A549 (cell line): ENCODE data around the gene PAN2. TPM values are rescaled to one million over a fixed set of nuclear protein-coding genes. Genes with fewer than 3 reads are reported as not detected.

Source experiments
- ATAC-seq, 2 experiments: fragments of 200-7000 bp in 1 of 2; fragments of >200 bp in 1 of 2; cut with Nextera tagmentation in 1 of 2; cut with Tn5 transposase in 1 of 2; 3 replicates each; pipeline versions ENCODE4 v1.8.0 to v1.9.1; 2018 to 2020; ENCODE audit warnings: mild to moderate bottlenecking in 1 of 2, moderate library complexity in 1 of 2
- CTCF ChIA-PET: fragments of 300-600 bp; sonication (Branson Sonifier 250); formaldehyde crosslinking; extraction: SDS; loops from one replicate; lab custom pipeline; 2021; ENCODE audit warnings: antibody characterized with exemption, inconsistent platforms; lab: Yijun Ruan, JAX
- POLR2A ChIA-PET: fragments of 350-600 bp; formaldehyde crosslinking; extraction: SDS; loops from one replicate; lab custom pipeline; 2021; ENCODE audit warnings: antibody characterized with exemption, inconsistent platforms; lab: Yijun Ruan, JAX
- DNase-seq, 2 experiments: peaks; one replicate each; pipeline versions ENCODE4 v3.0.0 to v3.0.0-alpha.2; 2011 to 2016; ENCODE audit warnings: low read depth in 1 of 2, low spot score in 1 of 2
- FAIRE-seq: peaks from 2 replicates; lab custom pipeline; 2011; peaks lifted over from hg19 to GRCh38; lab: Jason Lieb, UNC
- H3K27ac ChIP-seq, 2 experiments: fragments of >200 bp; sonication (Bioruptor Twin); formaldehyde crosslinking; 3 replicates each; pipeline ENCODE4 v1.5.1; 2016 to 2017
- H3K4me1 ChIP-seq: fragments of >200 bp; sonication (Bioruptor Twin); formaldehyde crosslinking; 3 replicates; pipeline ENCODE4 v1.6.1; 2016
- H3K4me2 ChIP-seq: fragments of >200 bp; sonication (Bioruptor Twin); formaldehyde crosslinking; 3 replicates; pipeline ENCODE4 v1.6.1; 2016
- H3K4me3 ChIP-seq: fragments of >200 bp; sonication (Bioruptor Twin); formaldehyde crosslinking; 3 replicates; pipeline ENCODE4 v1.5.1; 2016
- H3K9me3 ChIP-seq: fragments of >200 bp; sonication (Bioruptor Twin); formaldehyde crosslinking; 3 replicates; pipeline ENCODE4 v1.6.1; 2016
- CBX2 ChIP-seq: fragments of 200-600 bp; sonication (generic); IDR thresholded peaks from 2 replicates; pipeline ENCODE4 v1.6.1; 2016; ENCODE audit warnings: low read depth, mild to moderate bottlenecking, borderline replicate concordance
- CHD4 ChIP-seq: fragments of 200-600 bp; sonication (generic); IDR thresholded peaks from 2 replicates; pipeline ENCODE4 v1.6.1; 2016; ENCODE audit warnings: antibody characterized with exemption, mild to moderate bottlenecking, borderline replicate concordance
- EHF ChIP-seq: fragments of 250-450 bp; sonication (Bioruptor Pico); IDR thresholded peaks from 2 replicates; pipeline ENCODE4 v1.5.0; 2020; ENCODE audit warnings: mild to moderate bottlenecking
- HOXB13 ChIP-seq: fragments of 250-450 bp; sonication (Bioruptor Pico); IDR thresholded peaks from 2 replicates; pipeline ENCODE4 v1.5.0; 2020; ENCODE audit warnings: low read depth, mild to moderate bottlenecking, moderate library complexity
- JUNB ChIP-seq: fragments of >200 bp; sonication (Bioruptor Twin); formaldehyde crosslinking; IDR thresholded peaks from 2 replicates; pipeline ENCODE4 v1.6.1; 2016
- KDM1A ChIP-seq: fragments of 200-600 bp; sonication (generic); IDR thresholded peaks from 2 replicates; pipeline ENCODE4 v1.6.1; 2016; ENCODE audit warnings: low read depth, mild to moderate bottlenecking
- MAFK ChIP-seq: fragments of 450-650 bp; IDR thresholded peaks from 2 replicates; pipeline ENCODE4 v1.6.1; 2014; ENCODE audit not compliant: partially characterized antibody
- MAZ ChIP-seq: fragments of 150-350 bp; IDR thresholded peaks from 2 replicates; pipeline ENCODE4 v1.6.1; 2014; ENCODE audit warnings: antibody characterized with exemption, low read depth, low read length, borderline replicate concordance
- NFE2L2 ChIP-seq: fragments of 150-350 bp; conservative IDR thresholded peaks from 2 replicates; pipeline ENCODE4 v1.6.1; 2014; ENCODE audit warnings: low read length
- NR3C1 ChIP-seq: fragments of >200 bp; sonication (Bioruptor Twin); formaldehyde crosslinking; IDR thresholded peaks from 3 replicates; pipeline ENCODE4 v1.6.1; 2017
- SREBF2 ChIP-seq: fragments of 450-650 bp; IDR thresholded peaks from 2 replicates; pipeline ENCODE4 v1.6.1; 2014; ENCODE audit warnings: mild to moderate bottlenecking, moderate library complexity
- TP53 ChIP-seq: fragments of 250-450 bp; sonication (Bioruptor Pico); IDR thresholded peaks from 2 replicates; pipeline ENCODE4 v1.5.0; 2021; ENCODE audit warnings: mild to moderate bottlenecking, moderate library complexity
- ZFP36 ChIP-seq: fragments of 450-650 bp; IDR thresholded peaks from 2 replicates; pipeline ENCODE4 v1.6.1; 2014; ENCODE audit warnings: borderline replicate concordance; ENCODE audit not compliant: partially characterized antibody
- WGBS: methylation state at CpG from one replicate; pipeline ENCODE4 v1.1.6; 2017; ENCODE audit errors: missing lambda C conversion rate; 5-methylcytosine and 5-hydroxymethylcytosine counted together
- polyA plus RNA-seq, 4 experiments: library from polyadenylated mRNA; depleted of rRNA in 3 of 4; stranded (reverse); fragments of >200 nt; fragmentation: RNase III in 1 of 4; extraction: RNeasy Plus Mini Kit Qiagen cat#74134 plus additional on column Dnase treatment in 1 of 4; gene quantifications; 2 replicates in 3 of 4; 3 replicates in 1 of 4; pipeline ENCODE4 v1.2.3, GENCODE V29; 2011 to 2017
- TF ChIP-seq, protein P1 (sequence below): fragments of 200-600 bp; sonication (generic); IDR thresholded peaks from 2 replicates; pipeline ENCODE4 v1.6.1; 2016; ENCODE audit warnings: antibody characterized with exemption, mild to moderate bottlenecking, moderate library complexity
- TF ChIP-seq, protein P2 (sequence below): fragments of >200 bp; sonication (Bioruptor Twin); formaldehyde crosslinking; IDR thresholded peaks from 2 replicates; pipeline ENCODE4 v1.6.1; 2016
- TF ChIP-seq, protein P3 (sequence below): fragments of 150-350 bp; IDR thresholded peaks from 2 replicates; pipeline ENCODE4 v1.6.1; 2014; ENCODE audit warnings: low read depth, mild to moderate bottlenecking, low read length
- TF ChIP-seq, protein P4 (sequence below): IDR thresholded peaks from 2 replicates; pipeline ENCODE4 v1.6.1; 2012; ENCODE audit warnings: low read depth, borderline replicate concordance
- TF ChIP-seq, protein P5 (sequence below): fragments of 250-450 bp; sonication (Bioruptor Pico); IDR thresholded peaks from 2 replicates; pipeline ENCODE4 v1.5.0; 2021; ENCODE audit warnings: mild to moderate bottlenecking, moderate library complexity, borderline replicate concordance
- TF ChIP-seq, protein P6 (sequence below): fragments of 250-450 bp; sonication (Bioruptor Pico); IDR thresholded peaks from 2 replicates; pipeline ENCODE4 v1.5.0; 2020; ENCODE audit warnings: low read depth, mild to moderate bottlenecking, moderate library complexity

PAN2 gene
- polyA plus RNA-seq, 2 of the 4 experiments (the other 2 are of a cell fraction): 30.0 to 66.8 TPM

DNA sequence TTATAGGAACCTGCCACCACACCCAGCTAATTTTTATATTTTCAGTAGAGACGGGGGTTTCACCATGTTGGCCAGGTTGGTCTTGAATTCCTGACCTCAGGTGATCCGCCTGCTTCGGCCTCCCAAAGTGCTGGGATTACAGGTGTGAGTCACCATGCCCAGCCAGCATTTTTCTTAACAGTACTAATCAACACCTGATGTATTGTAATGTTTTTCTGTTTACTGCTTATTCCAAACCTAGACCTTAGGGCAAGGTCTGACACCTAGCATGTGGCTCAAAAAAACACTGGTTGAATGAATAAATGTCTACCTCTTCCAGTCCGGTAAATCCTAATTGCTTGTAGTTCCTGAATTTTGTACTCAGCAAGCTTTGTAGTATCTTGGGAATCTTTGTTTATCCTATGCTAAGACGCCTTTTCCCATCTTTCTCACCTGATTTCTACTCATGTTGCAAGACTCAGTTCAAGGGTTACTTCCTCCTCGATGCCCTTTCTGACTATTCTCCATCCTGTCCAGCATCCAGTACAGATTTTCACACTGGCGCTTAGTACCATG is 2.8 kb downstream of the PAN2 start:
- FAIRE-seq: no peak
- WGBS: 89% methylated on average over 7 of the region's 7 CpGs
- CTCF ChIA-PET: interaction anchor here (1.8 kb wide), 1 partner anchor 15 kb away, joined by 5 read pairs; the partner anchor contains the start of gene CNPY2

DNA sequence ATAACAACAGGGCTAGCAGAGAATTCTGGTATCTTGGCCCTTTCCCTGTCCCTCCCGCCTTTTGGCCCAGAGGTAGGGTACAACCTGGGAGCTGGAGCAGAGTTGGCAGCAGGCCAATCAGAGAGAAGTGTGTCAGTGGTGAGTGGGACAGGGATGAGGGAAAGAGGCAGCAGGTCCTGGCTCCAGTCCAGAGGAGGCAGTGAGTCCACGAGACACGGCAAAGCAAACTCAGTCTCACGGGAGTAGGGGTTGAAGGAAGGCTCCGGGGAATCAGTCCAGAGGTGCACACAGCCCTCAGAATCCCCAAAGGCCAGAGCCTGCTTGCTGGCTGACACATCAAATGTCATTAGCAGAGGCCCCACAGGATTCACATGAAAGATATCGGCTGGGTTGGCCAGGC is 7.3 kb downstream of the PAN2 start:
- H3K4me3 ChIP-seq: no peak overlapping the region
- 86% methylated on average over 6 of the region's 6 CpGs for WGBS
- no peaks in the 10 kb centered on the region for H3K9me3 ChIP-seq
- ATAC-seq: no peak
- FAIRE-seq: no peak
- ChIA-PET CTCF (interaction anchor here (2.2 kb wide), 1 partner anchor 18 kb away, joined by 5 read pairs; no protein-coding TSS in a partner anchor), POLR2A (no interaction called here)
- no peak overlapping the region for H3K4me2 ChIP-seq
- H3K27ac ChIP-seq: no peak overlapping the region
- TF ChIP-seq, protein P1, sequence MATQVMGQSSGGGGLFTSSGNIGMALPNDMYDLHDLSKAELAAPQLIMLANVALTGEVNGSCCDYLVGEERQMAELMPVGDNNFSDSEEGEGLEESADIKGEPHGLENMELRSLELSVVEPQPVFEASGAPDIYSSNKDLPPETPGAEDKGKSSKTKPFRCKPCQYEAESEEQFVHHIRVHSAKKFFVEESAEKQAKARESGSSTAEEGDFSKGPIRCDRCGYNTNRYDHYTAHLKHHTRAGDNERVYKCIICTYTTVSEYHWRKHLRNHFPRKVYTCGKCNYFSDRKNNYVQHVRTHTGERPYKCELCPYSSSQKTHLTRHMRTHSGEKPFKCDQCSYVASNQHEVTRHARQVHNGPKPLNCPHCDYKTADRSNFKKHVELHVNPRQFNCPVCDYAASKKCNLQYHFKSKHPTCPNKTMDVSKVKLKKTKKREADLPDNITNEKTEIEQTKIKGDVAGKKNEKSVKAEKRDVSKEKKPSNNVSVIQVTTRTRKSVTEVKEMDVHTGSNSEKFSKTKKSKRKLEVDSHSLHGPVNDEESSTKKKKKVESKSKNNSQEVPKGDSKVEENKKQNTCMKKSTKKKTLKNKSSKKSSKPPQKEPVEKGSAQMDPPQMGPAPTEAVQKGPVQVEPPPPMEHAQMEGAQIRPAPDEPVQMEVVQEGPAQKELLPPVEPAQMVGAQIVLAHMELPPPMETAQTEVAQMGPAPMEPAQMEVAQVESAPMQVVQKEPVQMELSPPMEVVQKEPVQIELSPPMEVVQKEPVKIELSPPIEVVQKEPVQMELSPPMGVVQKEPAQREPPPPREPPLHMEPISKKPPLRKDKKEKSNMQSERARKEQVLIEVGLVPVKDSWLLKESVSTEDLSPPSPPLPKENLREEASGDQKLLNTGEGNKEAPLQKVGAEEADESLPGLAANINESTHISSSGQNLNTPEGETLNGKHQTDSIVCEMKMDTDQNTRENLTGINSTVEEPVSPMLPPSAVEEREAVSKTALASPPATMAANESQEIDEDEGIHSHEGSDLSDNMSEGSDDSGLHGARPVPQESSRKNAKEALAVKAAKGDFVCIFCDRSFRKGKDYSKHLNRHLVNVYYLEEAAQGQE: no peak
- TF ChIP-seq, protein P2, sequence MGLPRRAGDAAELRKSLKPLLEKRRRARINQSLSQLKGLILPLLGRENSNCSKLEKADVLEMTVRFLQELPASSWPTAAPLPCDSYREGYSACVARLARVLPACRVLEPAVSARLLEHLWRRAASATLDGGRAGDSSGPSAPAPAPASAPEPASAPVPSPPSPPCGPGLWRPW: no peak
- TF ChIP-seq EHF (CRISPR knock-in tag): no peak
- TF ChIP-seq, protein P3, sequence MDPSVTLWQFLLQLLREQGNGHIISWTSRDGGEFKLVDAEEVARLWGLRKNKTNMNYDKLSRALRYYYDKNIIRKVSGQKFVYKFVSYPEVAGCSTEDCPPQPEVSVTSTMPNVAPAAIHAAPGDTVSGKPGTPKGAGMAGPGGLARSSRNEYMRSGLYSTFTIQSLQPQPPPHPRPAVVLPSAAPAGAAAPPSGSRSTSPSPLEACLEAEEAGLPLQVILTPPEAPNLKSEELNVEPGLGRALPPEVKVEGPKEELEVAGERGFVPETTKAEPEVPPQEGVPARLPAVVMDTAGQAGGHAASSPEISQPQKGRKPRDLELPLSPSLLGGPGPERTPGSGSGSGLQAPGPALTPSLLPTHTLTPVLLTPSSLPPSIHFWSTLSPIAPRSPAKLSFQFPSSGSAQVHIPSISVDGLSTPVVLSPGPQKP: no peak
- no peak for TF ChIP-seq CHD4
- TF ChIP-seq MAZ: no peak
- no peak for TF ChIP-seq JUNB
- no peak for TF ChIP-seq HOXB13 (CRISPR knock-in tag)
- TF ChIP-seq CBX2: no peak
- TF ChIP-seq SREBF2: no peak
- no peak for TF ChIP-seq TP53 (CRISPR knock-in tag)
- no peak for TF ChIP-seq MAFK
- TF ChIP-seq, protein P4, sequence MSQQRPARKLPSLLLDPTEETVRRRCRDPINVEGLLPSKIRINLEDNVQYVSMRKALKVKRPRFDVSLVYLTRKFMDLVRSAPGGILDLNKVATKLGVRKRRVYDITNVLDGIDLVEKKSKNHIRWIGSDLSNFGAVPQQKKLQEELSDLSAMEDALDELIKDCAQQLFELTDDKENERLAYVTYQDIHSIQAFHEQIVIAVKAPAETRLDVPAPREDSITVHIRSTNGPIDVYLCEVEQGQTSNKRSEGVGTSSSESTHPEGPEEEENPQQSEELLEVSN: no peak
- TF ChIP-seq KDM1A: no peak
- no peak for DNase-seq
- no peaks in the 10 kb centered on the region for H3K4me1 ChIP-seq

More for the DNA sequence above, 2.8 kb downstream of the PAN2 start:
- H3K9me3 ChIP-seq: no peaks in the 10 kb centered on the region
- POLR2A ChIA-PET: no interaction called here
- DNase-seq (no peak), ATAC-seq (no peak)
- H3K27ac ChIP-seq: no peak overlapping the region
- H3K4me2 ChIP-seq: no peak overlapping the region
- H3K4me3 ChIP-seq: no peak overlapping the region
- H3K4me1 ChIP-seq: peaks cover 11% of the 10 kb centered on the region
- TF ChIP-seq, protein P5, sequence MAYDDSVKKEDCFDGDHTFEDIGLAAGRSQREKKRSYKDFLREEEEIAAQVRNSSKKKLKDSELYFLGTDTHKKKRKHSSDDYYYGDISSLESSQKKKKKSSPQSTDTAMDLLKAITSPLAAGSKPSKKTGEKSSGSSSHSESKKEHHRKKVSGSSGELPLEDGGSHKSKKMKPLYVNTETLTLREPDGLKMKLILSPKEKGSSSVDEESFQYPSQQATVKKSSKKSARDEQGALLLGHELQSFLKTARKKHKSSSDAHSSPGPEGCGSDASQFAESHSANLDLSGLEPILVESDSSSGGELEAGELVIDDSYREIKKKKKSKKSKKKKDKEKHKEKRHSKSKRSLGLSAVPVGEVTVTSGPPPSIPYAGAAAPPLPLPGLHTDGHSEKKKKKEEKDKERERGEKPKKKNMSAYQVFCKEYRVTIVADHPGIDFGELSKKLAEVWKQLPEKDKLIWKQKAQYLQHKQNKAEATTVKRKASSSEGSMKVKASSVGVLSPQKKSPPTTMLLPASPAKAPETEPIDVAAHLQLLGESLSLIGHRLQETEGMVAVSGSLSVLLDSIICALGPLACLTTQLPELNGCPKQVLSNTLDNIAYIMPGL: no peak
- TF ChIP-seq SREBF2 (no peak), NFE2L2 (no peak), NR3C1 (no peak), TP53 (CRISPR knock-in tag) (no peak), ZFP36 (no peak), MAFK (no peak)
- TF ChIP-seq, protein P6, sequence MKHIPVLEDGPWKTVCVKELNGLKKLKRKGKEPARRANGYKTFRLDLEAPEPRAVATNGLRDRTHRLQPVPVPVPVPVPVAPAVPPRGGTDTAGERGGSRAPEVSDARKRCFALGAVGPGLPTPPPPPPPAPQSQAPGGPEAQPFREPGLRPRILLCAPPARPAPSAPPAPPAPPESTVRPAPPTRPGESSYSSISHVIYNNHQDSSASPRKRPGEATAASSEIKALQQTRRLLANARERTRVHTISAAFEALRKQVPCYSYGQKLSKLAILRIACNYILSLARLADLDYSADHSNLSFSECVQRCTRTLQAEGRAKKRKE (CRISPR knock-in tag): no peak
